Stimulated activated CD8-positive, alpha-beta memory T cell treated with anti-CD3 and anti-CD28 coated beads, Interleukin-7, amount 100 ng/mL, for 48 hours (primary cell): ENCODE results near the gene TIAM1.
A peak's percentile ranks its signal among the peaks of the same experiment; 100 is the strongest.

Experiments
- DNase-seq, 2 donors: peaks; one replicate each; pipeline ENCODE4 v3.0.0-alpha.2; 2020; ENCODE audit warnings: low read depth in 1 of 2; ENCODE audit errors: extremely low read depth in 1 of 2

Gene TIAM1

GRCh38 chr21:31334648-31335121 lies 9.4 kb downstream of the TIAM1 start:
- DNase-seq: no peak

- no peak for DNase-seq
These were observed 11.5 kb downstream of the TIAM1 start for GRCh38 chr21:31332525-31332924.

DNA sequence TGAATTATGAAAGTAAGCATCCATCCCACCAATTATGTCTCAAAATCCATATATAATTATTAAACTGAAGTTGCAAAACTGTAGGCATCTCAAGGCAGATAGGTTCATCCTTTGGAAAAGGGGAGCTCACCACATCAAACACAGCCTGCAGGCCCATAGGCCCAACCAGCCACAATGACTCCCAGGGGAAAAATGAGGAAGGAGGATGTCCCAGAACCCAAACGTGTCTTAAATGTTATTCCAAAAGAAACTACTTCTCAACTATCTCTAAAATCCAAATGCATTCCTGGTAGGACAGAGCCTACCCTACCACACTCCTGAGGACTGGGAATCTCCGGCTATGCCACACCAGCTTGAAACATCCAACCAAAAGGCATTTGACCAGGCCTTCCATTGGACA lies 12.8 kb downstream of the TIAM1 start:
- no peak for DNase-seq

GRCh38 chr21:31330144-31330483 lies 13.9 kb downstream of the TIAM1 start:
- DNase-seq: no peak

DNA sequence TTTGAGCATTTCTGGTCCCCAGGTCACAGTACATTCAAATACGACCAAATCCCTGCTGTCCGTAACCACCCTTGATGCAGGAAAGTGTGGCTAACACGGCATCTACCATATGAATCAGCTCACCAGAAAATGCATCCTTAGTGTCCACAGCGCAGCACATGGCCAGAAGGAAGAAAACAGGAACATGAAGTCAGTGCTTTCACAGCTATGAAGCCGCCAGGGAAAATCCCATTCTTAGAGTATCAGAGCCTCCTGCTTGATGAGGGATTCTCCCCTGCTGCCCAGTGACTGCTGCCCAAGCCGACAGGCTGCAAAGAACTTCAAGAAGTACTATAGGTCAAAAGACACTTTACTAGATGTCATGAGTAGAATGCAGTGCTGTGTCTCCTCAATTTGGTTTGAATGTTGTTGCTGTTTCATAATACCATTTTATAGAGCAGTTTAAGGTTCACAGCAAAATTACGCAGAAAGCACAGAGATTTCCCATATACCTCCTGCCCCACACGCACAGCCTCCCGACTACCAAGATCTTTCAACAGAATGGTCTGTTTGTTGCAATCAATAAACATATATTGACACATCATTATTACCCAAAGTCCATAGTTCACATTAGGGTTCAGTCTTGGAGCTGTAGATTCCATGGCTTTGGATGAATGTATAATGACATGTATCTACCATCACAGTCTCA lies 14.5 kb downstream of the TIAM1 start:
- DNase-seq: no peak

DNA sequence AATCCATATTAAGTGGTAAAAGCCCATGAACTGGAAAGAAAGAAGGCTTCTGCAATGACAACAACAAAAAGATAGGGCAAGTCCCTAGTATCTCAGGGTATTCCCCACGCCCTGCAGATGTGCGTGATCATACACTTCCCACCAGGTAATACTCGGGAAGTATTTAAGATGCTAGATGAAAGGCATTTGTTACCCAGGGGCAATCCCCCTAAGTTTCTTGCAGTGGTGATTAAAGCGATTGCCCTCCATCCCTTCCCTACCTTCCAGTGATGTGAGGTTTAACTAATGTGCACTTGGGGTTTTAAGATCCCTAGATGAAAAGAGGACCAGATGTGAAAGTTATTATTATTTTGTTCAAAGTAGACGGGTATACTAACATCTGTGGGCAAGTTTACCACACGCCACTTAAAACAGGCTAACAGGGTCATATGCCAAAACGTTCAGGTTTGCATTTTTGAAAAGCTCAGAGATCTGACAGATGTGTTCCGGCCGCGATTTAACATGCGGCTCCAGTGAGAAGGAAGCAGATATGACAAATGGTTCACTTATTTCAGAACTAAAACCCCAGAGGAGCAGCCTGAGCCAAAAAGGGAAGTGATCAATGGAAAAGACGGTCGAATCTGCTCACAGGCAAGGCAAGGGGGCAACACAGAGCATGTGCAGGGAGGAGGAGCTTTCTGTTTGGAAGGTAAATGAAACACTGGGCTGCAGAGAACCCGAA lies 17.4 kb downstream of the TIAM1 start:
- peak; percentile 29 to 67 for DNase-seq

DNA sequence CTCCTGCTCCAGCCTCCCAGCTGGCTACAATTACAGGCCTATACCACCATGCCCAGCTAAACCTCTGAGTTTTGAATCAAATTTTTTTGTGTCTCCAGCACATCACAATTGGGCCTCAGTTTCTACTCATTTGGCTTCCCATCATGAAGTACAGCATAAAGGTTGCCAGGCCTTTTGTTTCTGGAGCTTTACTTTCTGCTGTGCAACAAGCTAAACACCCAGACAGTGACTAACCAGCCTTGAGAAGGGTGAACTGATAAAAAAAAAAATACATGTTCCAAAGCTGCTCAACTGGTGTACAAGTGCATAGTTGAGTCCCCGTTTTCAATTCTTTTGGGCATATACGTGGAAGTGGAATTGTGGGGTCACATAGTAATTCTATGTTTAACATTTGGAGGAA lies 25.1 kb downstream of the TIAM1 start:
- no peak for DNase-seq

DNA sequence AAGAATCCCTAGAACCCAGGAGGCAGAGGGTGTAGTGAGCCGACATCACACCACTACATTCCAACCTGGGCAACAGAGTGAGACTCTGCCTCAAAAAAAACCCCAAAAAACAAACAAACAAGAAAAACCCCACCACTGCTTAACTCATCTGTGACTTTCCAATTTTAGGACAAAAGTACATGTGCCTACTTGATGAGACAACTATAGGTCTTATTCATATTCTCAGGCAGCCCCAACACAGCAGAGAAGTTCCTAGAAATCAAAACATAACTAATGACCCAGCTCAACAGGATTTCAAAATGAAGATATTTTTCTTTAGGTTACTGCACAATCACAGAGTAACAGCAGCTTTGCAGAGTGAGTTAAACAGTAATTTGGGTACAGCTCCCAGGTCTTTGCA lies 26.4 kb downstream of the TIAM1 start:
- DNase-seq: no peak

DNA sequence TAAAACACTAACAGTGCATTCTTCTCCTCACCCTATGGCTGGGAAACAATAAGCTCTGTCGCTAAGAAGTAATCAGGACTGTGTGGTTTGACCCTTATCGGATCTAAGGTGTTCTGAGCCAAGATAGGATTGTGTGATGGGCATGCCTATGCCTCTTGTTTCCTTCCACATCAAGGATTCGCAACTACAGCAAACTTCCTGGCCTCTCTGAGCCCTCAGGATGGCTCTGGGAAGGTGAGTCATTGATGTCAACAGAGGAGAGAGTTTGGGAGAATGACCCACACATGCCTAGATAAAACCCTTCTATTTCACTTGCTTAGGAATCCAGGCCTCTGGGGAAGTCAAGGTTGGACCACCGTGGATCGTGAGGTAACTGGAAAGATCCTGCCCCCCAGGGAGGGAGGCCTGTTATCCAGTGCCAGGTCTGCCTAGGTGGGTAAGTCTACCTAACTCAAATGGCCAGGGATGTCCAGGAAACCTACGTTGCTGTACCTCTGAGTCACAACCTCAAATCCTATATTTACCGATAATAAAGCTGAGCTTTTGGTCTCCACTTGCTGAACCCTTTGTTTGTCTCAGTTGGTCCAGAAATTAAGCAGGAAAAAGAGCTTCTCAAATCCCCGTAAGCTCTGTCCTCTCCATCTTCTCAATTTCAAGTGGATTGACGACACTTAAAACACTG lies 27.4 kb downstream of the TIAM1 start:
- DNase-seq: no peak

DNA sequence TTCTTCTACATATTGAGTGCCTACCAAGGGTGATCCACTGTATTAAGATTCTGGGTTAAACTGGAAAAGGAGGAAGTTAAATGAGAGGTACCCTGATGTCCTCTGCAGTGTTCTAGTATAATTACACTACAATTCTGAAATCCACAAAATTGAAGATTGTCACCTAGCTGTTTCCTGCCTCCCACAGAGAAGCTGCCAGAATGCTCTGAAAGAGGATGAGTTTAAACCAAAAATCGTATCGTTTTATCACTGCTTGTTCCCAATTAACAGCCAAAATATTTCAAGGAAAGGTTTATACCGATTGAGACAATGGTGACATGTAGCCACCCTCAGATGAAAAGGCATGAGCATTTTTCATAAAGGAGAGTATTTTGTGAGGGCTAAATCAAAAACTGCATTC lies 28.0 kb downstream of the TIAM1 start:
- no peak for DNase-seq

DNA sequence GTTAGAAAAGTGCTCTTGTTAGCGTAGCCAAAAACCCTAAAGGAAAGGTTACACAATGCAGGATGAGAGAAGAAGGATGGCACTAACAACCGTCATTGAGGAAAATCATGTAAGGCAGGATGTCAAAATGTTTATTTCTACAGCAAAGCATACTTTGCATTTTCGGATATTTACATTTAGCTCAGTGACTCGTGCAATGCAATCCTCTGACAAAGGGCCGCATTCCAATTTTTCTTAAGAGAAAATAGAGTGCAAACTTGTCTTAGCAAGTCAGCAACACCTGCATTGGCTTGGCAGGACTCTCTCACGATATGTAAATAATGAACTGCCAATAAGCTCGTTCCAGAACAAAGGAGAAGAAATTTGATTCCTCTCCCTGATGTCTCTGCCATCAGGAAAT lies 33.3 kb downstream of the TIAM1 start:
- no peak for DNase-seq

DNA sequence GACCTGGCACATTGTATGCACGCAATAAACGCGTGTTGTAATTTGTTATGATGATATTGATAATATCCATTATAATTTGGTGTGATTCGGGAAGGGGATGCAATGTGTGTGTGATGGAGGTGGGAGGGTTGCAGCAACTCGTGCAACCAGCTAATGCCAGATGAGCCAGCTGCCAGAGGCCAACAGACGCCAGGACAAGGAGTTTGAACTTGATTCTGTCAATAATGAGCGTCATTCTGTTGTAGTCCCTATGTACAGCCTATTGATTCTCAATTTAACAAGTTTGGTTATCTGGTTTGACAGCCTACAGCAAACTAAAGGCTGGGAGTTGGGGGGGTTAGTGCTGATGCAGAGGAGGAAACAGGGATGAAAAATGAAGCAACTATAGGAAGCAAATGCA lies 35.5 kb downstream of the TIAM1 start:
- no peak for DNase-seq

- DNase-seq: no peak
These were observed 38.2 kb downstream of the TIAM1 start for GRCh38 chr21:31305888-31306287.

DNA sequence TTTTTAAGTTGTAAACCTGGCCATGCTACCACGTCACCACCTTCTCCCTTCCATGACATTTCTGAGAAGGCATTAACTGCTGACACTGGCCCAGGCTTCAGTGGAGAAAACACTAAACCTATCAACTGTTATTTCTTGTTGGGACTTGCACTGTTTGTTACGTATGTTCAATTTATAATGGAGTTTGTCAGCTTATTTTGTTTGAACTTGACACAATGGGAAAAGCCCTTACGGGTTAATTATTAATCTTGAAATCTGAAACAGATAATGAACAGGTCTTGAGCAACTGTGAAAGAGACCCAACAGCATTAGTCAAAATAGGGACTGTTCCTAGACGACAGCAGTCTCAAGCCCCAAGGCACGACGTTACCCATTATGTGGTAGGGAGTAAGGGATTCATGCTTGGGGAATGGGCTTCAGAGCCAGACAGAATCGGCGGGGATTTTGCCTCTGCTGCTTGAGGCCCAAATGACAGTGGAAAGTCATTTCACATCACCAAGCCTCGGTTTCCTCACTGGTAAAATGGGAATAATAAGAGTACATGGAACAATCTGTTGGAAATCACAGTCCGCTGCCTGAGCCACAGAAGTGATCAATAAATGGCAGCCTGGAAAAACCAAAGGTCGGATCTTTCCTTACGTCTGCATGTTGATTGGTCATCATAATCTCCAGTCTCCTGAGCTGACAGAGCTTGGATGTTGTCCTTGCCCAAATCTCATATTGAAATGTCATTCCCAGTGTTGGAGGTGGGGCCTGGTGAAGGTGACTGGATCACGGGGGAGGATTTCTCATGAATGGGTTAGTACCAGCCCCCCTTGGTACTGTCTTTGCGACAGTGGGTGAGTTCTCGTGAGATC lies 44.5 kb downstream of the TIAM1 start:
- DNase-seq: no peak

- no peak for DNase-seq
These were observed 45.3 kb downstream of the TIAM1 start for GRCh38 chr21:31298618-31299269.

DNA sequence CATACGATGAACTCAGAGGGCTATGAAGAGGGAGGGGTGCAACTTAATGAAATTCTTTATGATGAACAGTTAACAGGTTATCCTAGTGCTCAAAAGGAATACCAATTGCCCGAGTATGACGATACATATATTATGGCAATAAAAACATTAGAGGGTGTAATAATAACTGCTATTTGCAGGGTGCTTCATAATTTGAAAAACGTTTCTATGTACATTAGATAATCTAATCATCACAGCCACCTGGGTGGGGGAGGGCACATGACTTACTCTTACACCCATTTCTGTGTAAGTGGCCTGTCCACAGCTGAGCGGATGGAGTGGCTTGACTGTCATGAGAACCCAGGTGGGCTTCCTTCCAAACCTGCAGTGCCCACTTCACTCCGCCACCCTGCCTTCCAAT lies 46.3 kb downstream of the TIAM1 start:
- DNase-seq: no peak

DNA sequence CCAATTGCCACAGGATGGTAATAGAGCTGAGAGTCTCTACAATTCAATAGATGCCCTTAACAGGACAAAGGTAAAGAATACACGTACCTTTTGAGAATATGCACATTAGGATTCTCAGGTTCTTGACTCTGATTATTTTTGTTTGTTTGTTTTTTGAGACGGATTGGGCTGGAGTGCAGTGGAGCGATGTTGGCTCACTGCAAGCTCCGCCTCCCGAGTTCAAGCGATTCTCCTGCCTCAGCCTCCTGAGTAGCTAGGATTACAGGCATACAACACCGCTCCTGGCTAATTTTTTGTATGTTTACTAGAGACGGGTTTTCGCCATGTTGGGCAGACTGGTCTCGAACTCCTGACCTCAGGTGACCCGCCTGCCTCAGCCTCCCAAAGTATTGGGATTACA lies 48.4 kb downstream of the TIAM1 start:
- DNase-seq: no peak

- DNase-seq: no peak
These were observed 49.4 kb downstream of the TIAM1 start for GRCh38 chr21:31294691-31295090.

DNA sequence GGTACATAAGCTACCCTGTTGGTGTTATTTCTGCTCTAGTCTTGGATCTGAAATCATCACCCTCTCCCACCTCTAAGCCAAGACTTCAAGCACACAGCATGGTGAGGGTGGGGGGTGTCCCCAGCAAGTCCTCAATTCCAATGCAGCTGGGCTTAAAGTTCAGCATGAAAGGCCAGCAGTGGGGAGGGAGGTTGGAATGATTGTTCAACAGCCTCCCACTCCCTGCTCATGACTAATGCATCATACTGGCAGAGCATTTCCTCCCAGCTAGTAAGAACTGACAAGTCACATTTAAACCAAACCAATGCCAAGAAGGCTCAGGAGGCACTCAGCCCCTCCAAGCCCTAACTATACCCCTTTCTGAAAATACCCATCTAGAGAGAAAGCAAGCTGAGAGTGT lies 50.1 kb downstream of the TIAM1 start:
- DNase-seq: peak; percentile 16 to 65

DNA sequence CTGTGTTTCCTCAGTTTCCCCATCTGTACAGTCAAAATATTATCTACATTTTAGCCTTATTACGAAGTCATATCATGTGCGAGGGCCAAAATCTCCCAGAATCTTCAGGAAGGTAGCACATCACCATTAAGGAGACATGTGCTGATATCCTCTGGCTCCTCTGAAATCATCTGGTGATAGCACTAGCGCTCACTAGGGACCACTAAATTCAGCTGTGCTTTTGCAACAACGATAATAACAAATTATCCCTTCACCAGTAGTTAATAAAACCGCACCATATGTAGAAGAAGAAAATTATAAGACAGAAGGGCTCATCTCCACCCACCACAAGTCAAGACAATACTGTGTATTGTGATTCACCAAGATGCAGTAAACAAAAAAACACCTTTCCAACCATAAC lies 53.3 kb downstream of the TIAM1 start:
- no peak for DNase-seq

DNA sequence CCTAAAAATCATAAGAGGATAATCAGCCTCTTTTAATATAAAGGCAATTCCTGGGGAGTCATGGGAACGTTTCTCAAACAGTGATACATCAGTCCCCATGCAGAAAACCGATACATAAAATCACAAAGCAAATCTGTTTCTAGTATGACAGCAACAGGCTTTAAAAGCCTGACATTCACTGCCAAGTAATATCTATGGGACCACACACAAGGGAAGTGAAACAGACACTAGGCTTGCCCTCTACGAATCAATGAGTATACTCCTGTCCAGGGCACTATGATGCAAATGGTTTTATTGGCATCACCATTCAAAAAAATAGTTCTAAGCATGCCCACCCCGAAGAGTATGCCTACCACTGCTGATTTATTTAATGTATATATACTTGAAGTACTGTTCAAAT lies 54.4 kb downstream of the TIAM1 start:
- no peak for DNase-seq
